ENCODE results near the gene CDC42BPA. TPM values are rescaled to one million over a fixed set of nuclear protein-coding genes. Genes with fewer than 3 reads are reported as not detected.

The CDC42BPA gene
- total RNA-seq, 1 donor from 2014 or later: 40.3 TPM

DNA sequence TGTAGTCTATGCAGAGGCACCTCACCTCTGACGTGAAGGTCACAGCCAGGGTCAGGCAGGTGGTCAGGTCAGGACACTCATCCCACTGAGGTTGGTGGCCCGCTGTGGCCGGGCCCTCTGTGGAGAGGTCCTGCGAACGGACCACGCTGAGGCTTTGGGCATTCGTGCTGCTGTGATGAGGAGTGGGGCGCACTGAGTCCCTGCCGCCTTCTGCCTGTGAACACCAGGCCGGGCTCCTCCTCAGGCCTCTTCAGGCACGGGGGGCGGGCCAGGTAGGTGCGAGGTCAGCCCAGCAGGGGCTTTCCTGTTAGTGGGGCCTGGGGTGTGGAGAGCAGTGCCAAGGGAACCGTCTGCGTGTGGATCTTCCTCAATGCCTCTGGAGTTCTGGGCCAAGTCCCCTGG lies 339.2 kb downstream of the CDC42BPA start:
- Histone ChIP-seq H3K4me1 (peaks cover 13% of the 10 kb centered on the region), H3K27ac (no peak overlapping the region), H3K27me3 (ENCODE audit: low read depth) (no peaks in the 10 kb centered on the region), H3K4me3 (no peak overlapping the region), H3K9me3 (no peaks in the 10 kb centered on the region), H3K36me3 (peaks cover 39% of the 10 kb centered on the region)
- no peak for TF ChIP-seq CTCF (IDR thresholded peaks at IDR 0.05)
- ATAC-seq: no peak
- intact Hi-C loops (cut with DNase I): no loop called here
- no peak for DNase-seq

DNA sequence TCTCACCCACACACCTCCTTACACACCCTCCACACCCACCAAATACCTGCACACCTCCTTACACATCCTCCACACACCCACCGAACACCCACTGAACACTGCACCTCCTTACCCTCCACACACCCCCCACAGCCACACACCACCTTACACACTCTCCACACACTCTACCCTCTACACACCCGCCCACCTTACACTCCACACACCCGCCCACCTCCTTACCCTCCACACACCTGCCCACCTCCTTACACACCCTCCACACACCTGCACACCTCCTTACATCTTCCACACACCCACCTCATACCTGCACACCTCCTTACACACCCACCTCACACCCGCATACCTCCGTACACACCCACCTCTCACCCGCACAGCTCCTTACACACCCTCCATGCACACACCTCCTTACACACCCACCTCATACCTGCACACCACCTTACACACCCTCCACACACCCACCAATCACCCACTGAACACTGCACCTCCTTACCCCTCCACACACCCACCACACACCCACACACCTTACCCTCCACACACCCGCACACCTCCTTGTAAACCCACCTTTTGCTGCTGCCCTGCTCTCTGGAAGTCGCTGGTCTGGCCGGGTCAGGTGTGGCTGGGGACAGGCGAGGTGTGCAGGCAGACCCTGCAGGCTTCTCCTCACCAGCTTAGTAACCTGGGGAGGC lies 339.7 kb downstream of the CDC42BPA start:
- H3K27ac ChIP-seq: no peak overlapping the region
- DNase-seq (no peak), ATAC-seq (no peak)
- TF ChIP-seq CTCF (IDR thresholded peaks at IDR 0.05): no peak
- intact Hi-C loops (cut with DNase I): no loop called here
- H3K4me1 ChIP-seq: peaks cover 19% of the 10 kb centered on the region
- H3K4me3 ChIP-seq: no peak overlapping the region
- no peaks in the 10 kb centered on the region for H3K9me3 ChIP-seq
- H3K36me3 ChIP-seq: peaks cover 35% of the 10 kb centered on the region
- no peaks in the 10 kb centered on the region for H3K27me3 ChIP-seq (ENCODE audit: low read depth)

- no peak for ATAC-seq
Observed at GRCh38 chr1:226977643-226978431, 340.5 kb downstream of the CDC42BPA start.

DNA sequence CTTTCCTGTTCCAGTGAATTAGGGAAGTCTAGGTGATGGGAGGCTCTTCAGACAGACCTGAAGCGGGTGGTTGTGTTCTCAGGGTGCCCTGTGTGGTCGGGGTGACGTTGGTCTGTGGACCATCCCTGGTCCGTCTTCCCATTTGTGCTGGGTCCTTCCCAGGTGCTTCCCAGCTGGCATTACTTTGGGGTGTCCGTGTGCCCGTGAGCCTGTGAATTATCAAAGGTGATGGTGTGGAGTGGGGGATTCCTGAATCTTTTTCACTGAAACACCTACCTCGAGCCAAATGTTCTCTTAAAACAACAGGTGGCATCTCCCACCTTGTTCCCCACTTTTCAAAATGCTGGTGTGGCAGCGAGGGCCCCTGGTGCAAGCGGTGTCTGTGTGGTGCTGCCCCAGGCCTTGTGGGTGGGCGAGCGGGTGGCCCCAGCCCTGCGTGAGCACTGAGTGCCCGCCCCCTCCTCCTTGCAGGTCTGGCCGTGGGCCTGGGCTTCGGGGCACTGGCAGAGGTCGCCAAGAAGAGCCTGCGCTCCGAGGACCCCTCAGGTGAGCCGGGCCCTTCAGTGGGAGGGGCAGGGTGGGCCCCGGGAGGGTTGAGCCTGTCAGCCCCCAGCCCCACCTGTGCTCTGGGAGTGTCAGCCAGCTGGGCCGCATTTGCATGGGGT lies 341.2 kb downstream of the CDC42BPA start:
- Histone ChIP-seq H3K4me3 (no peak overlapping the region), H3K27ac (no peak overlapping the region), H3K36me3 (peaks cover 20% of the 10 kb centered on the region), H3K4me1 (peaks cover 27% of the 10 kb centered on the region), H3K9me3 (no peaks in the 10 kb centered on the region), H3K27me3 (ENCODE audit: low read depth) (no peaks in the 10 kb centered on the region)
- intact Hi-C loops (cut with DNase I): no loop called here
- DNase-seq: no peak
- no peak for ATAC-seq
- TF ChIP-seq CTCF (IDR thresholded peaks at IDR 0.05): no peak

More at GRCh38 chr1:226977643-226978431, 340.5 kb downstream of the CDC42BPA start:
- no peak for TF ChIP-seq CTCF (IDR thresholded peaks at IDR 0.05)
- DNase-seq: no peak
- peaks cover 26% of the 10 kb centered on the region for H3K4me1 ChIP-seq
- no peak overlapping the region for H3K27ac ChIP-seq
- no peaks in the 10 kb centered on the region for H3K27me3 ChIP-seq (ENCODE audit: low read depth)
- H3K9me3 ChIP-seq: no peaks in the 10 kb centered on the region
- intact Hi-C loops (cut with DNase I): no loop called here
- peaks cover 28% of the 10 kb centered on the region for H3K36me3 ChIP-seq
- no peak overlapping the region for H3K4me3 ChIP-seq

- no peak for DNase-seq
- intact Hi-C loops (cut with DNase I): no loop called here
Observed at GRCh38 chr1:226976276-226976977, 341.9 kb downstream of the CDC42BPA start.

More at GRCh38 chr1:226976276-226976977, 341.9 kb downstream of the CDC42BPA start:
- no peak overlapping the region for H3K27ac ChIP-seq
- H3K4me3 ChIP-seq: no peak overlapping the region
- H3K36me3 ChIP-seq: peaks cover 14% of the 10 kb centered on the region
- TF ChIP-seq CTCF (IDR thresholded peaks at IDR 0.05): no peak
- peaks cover 5% of the 10 kb centered on the region for H3K9me3 ChIP-seq
- H3K4me1 ChIP-seq: peaks cover 27% of the 10 kb centered on the region
- no peak for ATAC-seq
- no peaks in the 10 kb centered on the region for H3K27me3 ChIP-seq (ENCODE audit: low read depth)
